Endodermal cell (in vitro differentiated cells): ENCODE results near the gene ASIP. TPM values are rescaled to one million over a fixed set of nuclear protein-coding genes. Genes with fewer than 3 reads are reported as not detected.

Experiments
- DNase-seq: peaks from one replicate; pipeline ENCODE4 v3.0.0-alpha.2; 2017
- H3K27ac ChIP-seq: 2 replicates; pipeline ENCODE4 v1.5.1; 2013; ENCODE audit warnings: mild to moderate bottlenecking, low read depth, low read length, moderate library complexity
- H3K27me3 ChIP-seq: 2 replicates; pipeline ENCODE4 v1.6.1; 2013; ENCODE audit warnings: mild to moderate bottlenecking, low read length, moderate library complexity; ENCODE audit not compliant: insufficient read depth, control insufficient read depth, poor library complexity, severe bottlenecking
- H3K36me3 ChIP-seq: 2 replicates; pipeline ENCODE4 v1.7.0; 2013; ENCODE audit warnings: mild to moderate bottlenecking, low read length, moderate library complexity; ENCODE audit not compliant: control insufficient read depth, insufficient read depth
- H3K4me1 ChIP-seq: one replicate; pipeline ENCODE4 v1.7.0; 2013; ENCODE audit warnings: low read length; ENCODE audit not compliant: control insufficient read depth, insufficient read depth
- H3K4me3 ChIP-seq: 2 replicates; pipeline ENCODE4 v1.5.1; 2013; ENCODE audit warnings: mild to moderate bottlenecking, low read length, moderate library complexity
- H3K9ac ChIP-seq: 2 replicates; pipeline ENCODE4 v1.6.1; 2013; ENCODE audit warnings: mild to moderate bottlenecking, low read length, moderate library complexity; ENCODE audit not compliant: poor library complexity, severe bottlenecking; ENCODE audit errors: extremely low read depth
- H3K9me3 ChIP-seq: 2 replicates; pipeline ENCODE4 v1.6.1; 2013; ENCODE audit warnings: mild to moderate bottlenecking, low read length, moderate library complexity; ENCODE audit not compliant: control insufficient read depth
- H3K27ac Mint-ChIP-seq: 2 replicates; pipeline ENCODE4 v1.8.0; 2020; ENCODE audit warnings: mixed read lengths
- H3K27me3 Mint-ChIP-seq: 2 replicates; pipeline ENCODE4 v1.8.0; 2021; ENCODE audit warnings: mild to moderate bottlenecking, mixed read lengths; ENCODE audit not compliant: insufficient read depth
- H3K36me3 Mint-ChIP-seq: 2 replicates; pipeline ENCODE4 v1.8.0; 2020; ENCODE audit warnings: low read depth, mixed read lengths
- H3K4me1 Mint-ChIP-seq: 2 replicates; pipeline ENCODE4 v1.8.0; 2020; ENCODE audit warnings: mixed read lengths
- H3K4me3 Mint-ChIP-seq: 2 replicates; pipeline ENCODE4 v1.8.0; 2020; ENCODE audit warnings: mild to moderate bottlenecking, moderate library complexity, mixed read lengths
- H3K9me3 Mint-ChIP-seq: 2 replicates; pipeline ENCODE4 v1.8.0; 2020; ENCODE audit warnings: mild to moderate bottlenecking, mixed read lengths
- WGBS, 2 experiments: methylation state at CpG; one replicate each; pipeline versions ENCODE4 v1.1.5 to v1.1.7; 2013; ENCODE audit warnings: missing lambda C conversion rate in 2 of 2, mixed read lengths in 1 of 2; ENCODE audit not compliant: insufficient coverage in 1 of 2, insufficient read length in 1 of 2; 5-methylcytosine and 5-hydroxymethylcytosine counted together
- long read RNA-seq, 4 experiments: library from polyadenylated mRNA in 2 of 4; library from RNA in 1 of 4; library from capped mRNA in 1 of 4; stranded (forward) in 3 of 4; unstranded in 1 of 4; transcript quantifications; one replicate each; pipeline ENCODE4 v2.0.0, GENCODE V29; 2020 to 2021; ENCODE audit warnings: inconsistent platforms in 1 of 4
- polyA plus RNA-seq, 2 experiments: library from polyadenylated mRNA; stranded (reverse); fragments of 50-300 nt; gene quantifications; one replicate each; pipeline ENCODE4 v1.2.3, GENCODE V29; 2013
- total RNA-seq, 2 donors: library from RNA; stranded (reverse); fragmentation: NEBNext Ultra II Directional in 1 of 2; extraction: Animal tissue kit (Norgen Biotek cat#: 25700) in 1 of 2; gene quantifications; 2 replicates in 1 of 2; 3 replicates in 1 of 2; pipeline ENCODE4 v1.2.1, GENCODE V29; 2021
- TF ChIP-seq, protein P1 (sequence below): fragments of 200-600 bp; sonication (generic); conservative IDR thresholded peaks from 2 replicates; pipeline ENCODE4 v1.5.0; 2021; ENCODE audit warnings: antibody characterized with exemption, mild to moderate bottlenecking

Gene ASIP
- total RNA-seq: not detected
- not detected for polyA plus RNA-seq (2013, experiment 1 of 2)
- polyA plus RNA-seq (2013, experiment 2 of 2): not detected
- long read RNA-seq, experiment 1: 0 reads
- long read RNA-seq, experiment 2: 0 reads
- long read RNA-seq, experiment 3, partial matches to known transcripts: 0 of 2 reads
- long read RNA-seq, experiment 3, other reads (novel, unspliced or antisense): 2 of 2 reads
- long read RNA-seq, experiment 4: 0 reads

DNA sequence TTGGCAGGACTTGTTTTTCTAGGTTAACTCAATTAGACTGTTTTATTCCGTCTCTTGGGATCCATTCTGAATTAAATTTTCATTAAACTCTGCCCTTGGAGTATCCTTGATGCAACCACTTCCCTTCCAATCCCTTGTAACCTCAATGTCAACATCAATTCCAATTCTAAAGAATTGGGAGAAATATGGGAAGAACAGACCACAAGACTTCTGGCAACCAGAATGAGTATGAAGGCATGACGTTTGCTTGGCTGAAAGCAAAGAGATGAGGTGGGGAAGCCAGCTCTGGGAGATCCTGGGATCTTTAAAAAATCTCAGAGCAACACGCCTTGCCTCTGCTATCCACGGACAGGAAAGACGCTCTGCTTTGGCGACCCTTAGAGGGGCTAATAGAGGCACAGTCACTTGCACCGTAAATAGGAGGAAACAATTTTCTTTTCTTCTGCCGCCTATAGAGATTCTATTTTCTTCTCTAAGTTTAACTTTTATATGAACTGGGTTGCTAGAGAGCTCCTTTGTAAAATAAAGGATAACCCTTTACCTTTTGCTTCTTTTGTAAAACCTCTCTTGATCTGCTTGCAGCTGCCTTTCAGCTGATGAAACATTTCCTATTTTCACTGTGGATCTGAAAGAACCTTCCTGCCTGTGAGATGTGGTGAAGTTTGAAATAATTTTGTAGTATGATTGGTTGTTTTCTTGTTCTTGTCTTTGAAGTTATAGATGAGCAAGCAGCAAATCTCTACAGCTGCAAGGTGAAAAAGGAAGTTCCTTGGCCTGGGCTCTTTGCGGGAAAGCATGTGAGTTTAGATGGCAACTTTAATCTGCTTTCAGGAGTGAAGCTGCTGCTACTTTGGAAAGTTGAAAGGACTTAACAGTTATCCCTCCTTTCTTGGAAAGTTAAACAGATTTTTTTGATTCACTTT, at the start of gene ASIP:
TSS of gene ASIP (plus strand) at position 731 of the 923 bp plus-strand sequence. CDS start 18,952 bp downstream, outside the sequence.
- no peaks in the 10 kb centered on the region for H3K36me3 Mint-ChIP-seq
- no peak within 1 kb of the TSS for H3K27ac Mint-ChIP-seq
- H3K27me3 ChIP-seq: no peaks in the 10 kb centered on the region
- no peak within 1 kb of the TSS for H3K4me3 ChIP-seq
- peaks cover 21% of the 10 kb centered on the region for H3K9me3 ChIP-seq
- 81 to 85% methylated on average over 6 to 9 of the region's 9 CpGs for WGBS, 2 experiments
- no peak within 1 kb of the TSS for H3K27ac ChIP-seq
- H3K4me1 ChIP-seq: no peaks in the 10 kb centered on the region
- H3K4me3 Mint-ChIP-seq: no peak within 1 kb of the TSS
- peaks cover 20% of the 10 kb centered on the region for H3K9me3 Mint-ChIP-seq
- H3K4me1 Mint-ChIP-seq: peaks cover 4% of the 10 kb centered on the region
- H3K36me3 ChIP-seq: no peaks in the 10 kb centered on the region
- no peak for DNase-seq
- TF ChIP-seq, protein P1, sequence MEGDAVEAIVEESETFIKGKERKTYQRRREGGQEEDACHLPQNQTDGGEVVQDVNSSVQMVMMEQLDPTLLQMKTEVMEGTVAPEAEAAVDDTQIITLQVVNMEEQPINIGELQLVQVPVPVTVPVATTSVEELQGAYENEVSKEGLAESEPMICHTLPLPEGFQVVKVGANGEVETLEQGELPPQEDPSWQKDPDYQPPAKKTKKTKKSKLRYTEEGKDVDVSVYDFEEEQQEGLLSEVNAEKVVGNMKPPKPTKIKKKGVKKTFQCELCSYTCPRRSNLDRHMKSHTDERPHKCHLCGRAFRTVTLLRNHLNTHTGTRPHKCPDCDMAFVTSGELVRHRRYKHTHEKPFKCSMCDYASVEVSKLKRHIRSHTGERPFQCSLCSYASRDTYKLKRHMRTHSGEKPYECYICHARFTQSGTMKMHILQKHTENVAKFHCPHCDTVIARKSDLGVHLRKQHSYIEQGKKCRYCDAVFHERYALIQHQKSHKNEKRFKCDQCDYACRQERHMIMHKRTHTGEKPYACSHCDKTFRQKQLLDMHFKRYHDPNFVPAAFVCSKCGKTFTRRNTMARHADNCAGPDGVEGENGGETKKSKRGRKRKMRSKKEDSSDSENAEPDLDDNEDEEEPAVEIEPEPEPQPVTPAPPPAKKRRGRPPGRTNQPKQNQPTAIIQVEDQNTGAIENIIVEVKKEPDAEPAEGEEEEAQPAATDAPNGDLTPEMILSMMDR: no peak
- peaks cover 23% of the 10 kb centered on the region for H3K27me3 Mint-ChIP-seq
- H3K9ac ChIP-seq: no peak within 1 kb of the TSS

GRCh38 chr20:34193051-34193450, 48.2 kb upstream of the ASIP start:
- H3K4me1 ChIP-seq: peaks cover 14% of the 10 kb centered on the region
- no peak overlapping the region for H3K27ac Mint-ChIP-seq
- no peak overlapping the region for H3K27ac ChIP-seq
- H3K27me3 ChIP-seq: no peaks in the 10 kb centered on the region
- no peaks in the 10 kb centered on the region for H3K36me3 ChIP-seq
- TF ChIP-seq, protein P1: no peak
- H3K4me1 Mint-ChIP-seq: peaks cover 39% of the 10 kb centered on the region
- no peaks in the 10 kb centered on the region for H3K36me3 Mint-ChIP-seq
- no peak overlapping the region for H3K9ac ChIP-seq
- no peak for DNase-seq
- no peaks in the 10 kb centered on the region for H3K27me3 Mint-ChIP-seq
- no peaks in the 10 kb centered on the region for H3K9me3 Mint-ChIP-seq
- H3K4me3 ChIP-seq: no peak overlapping the region
- no peaks in the 10 kb centered on the region for H3K9me3 ChIP-seq
- H3K4me3 Mint-ChIP-seq: no peak overlapping the region
- WGBS, 2 experiments: 95 to 100% methylated on average over 1 to 3 of the region's 3 CpGs

DNA sequence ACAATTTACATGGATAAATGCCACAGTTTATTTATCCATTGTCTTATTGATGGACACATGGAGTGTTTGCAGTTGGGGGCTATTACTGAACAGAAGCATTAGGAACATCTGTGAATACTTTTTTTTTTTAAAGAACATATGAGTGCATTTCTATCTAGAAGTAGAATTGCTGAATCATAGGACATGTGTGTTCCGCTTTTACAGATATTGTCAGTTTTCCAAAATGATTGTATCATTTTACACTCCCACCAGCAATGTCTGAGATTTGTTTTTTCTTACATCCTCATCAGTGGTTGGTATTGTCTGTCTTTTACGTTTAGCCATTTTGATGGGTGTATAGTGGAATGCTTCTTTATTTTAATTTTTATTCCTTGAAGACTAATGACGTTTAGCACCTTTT, 42.0 kb upstream of the ASIP start:
- H3K4me3 ChIP-seq: no peak overlapping the region
- no peaks in the 10 kb centered on the region for H3K9me3 ChIP-seq
- no peaks in the 10 kb centered on the region for H3K27me3 ChIP-seq
- no peak overlapping the region for H3K27ac ChIP-seq
- peaks cover 4% of the 10 kb centered on the region for H3K27me3 Mint-ChIP-seq
- no peaks in the 10 kb centered on the region for H3K36me3 Mint-ChIP-seq
- H3K36me3 ChIP-seq: no peaks in the 10 kb centered on the region
- DNase-seq: no peak
- no peaks in the 10 kb centered on the region for H3K4me1 ChIP-seq
- no peak overlapping the region for H3K9ac ChIP-seq
- no peaks in the 10 kb centered on the region for H3K9me3 Mint-ChIP-seq
- TF ChIP-seq, protein P1: no peak
- 100% methylated on average over 1 of the region's 3 CpGs; no CpG with 5 or more reads in 1 of the 2 experiments for WGBS, 2 experiments
- H3K27ac Mint-ChIP-seq: no peak overlapping the region
- H3K4me1 Mint-ChIP-seq: peaks cover 14% of the 10 kb centered on the region
- H3K4me3 Mint-ChIP-seq: no peak overlapping the region
